ENCODE data around the gene CRLF1. TPM values are rescaled to one million over a fixed set of nuclear protein-coding genes. Genes with fewer than 3 reads are reported as not detected.

The CRLF1 gene
- total and polyA plus RNA-seq, 10 of the 15 experiments (the other 5 are each of a cell fraction or from before 2014, with no cell fraction given): 0.10 to 1.2 (median 0.49) TPM; not detected in 4

GRCh38 chr19:18636183-18636968 is 29.8 kb upstream of the CRLF1 start (continued):
- TF ChIP-seq ZBTB40 (IDR thresholded peaks at IDR 0.05; ENCODE audit: borderline replicate concordance): no peak
- TF ChIP-seq STAT3 (IDR thresholded peaks at IDR 0.05; ENCODE audit: low read depth, low read length): no peak
- TF ChIP-seq USF2 (IDR thresholded peaks at IDR 0.05; ENCODE audit: borderline replicate concordance, low read depth, low read length): no peak
- peak; percentile 100 for TF ChIP-seq HDGF (IDR thresholded peaks at IDR 0.05)
- TF ChIP-seq JUNB (IDR thresholded peaks at IDR 0.05): no peak
- no peak for TF ChIP-seq MEF2A (IDR thresholded peaks at IDR 0.05; ENCODE audit: insufficient read depth, low read depth, low read length)

GRCh38 chr19:18635831-18636182 is 29.2 kb upstream of the CRLF1 start:
- 10% methylated on average over 2 of the region's 6 CpGs for WGBS (ENCODE audit: insufficient coverage, insufficient replicate concordance, low lambda C conversion rate, missing lambda C conversion rate)
- ChIA-PET CTCF (no interaction called here), RAD21 (ENCODE audit: unreplicated experiment) (interaction anchor here (0.7 kb wide), 1 partner anchor 42 kb away, joined by 3 read pairs; no protein-coding TSS in a partner anchor), SMC1A (ENCODE audit: uncharacterized antibody, unreplicated experiment) (no interaction called here), POLR2A (interaction anchor here (1.0 kb wide), 1 partner anchor 64 kb away, joined by 3 read pairs; the partner anchor contains the start of gene UBA52)
- FAIRE-seq (no peak), ATAC-seq (no peak), DNase-seq (ENCODE audit: low read depth, low spot score) (no peak)
- Histone ChIP-seq H3K4me1 (ENCODE audit: control insufficient read depth, insufficient read depth, low read length) (peaks cover 9% of the 10 kb centered on the region), H3K4me2 (ENCODE audit: control insufficient read depth, insufficient read depth) (0 out of 2 replicates have a peak overlapping the region, but pooled peaks have one; percentile 9), H2AFZ (ENCODE audit: control insufficient read depth, low read depth, low read length) (no peak overlapping the region), H3K9ac (ENCODE audit: control insufficient read depth, insufficient read depth, low read length) (no peak overlapping the region), H3K27ac (ENCODE audit: control insufficient read depth, insufficient read depth) (no peak overlapping the region), H3K79me2 (ENCODE audit: control insufficient read depth, insufficient read depth, low read length) (peaks cover 14% of the 10 kb centered on the region), H3K27me3 (replicated peaks in 1 of 2; ENCODE audit: control insufficient read depth in 2 of 2, insufficient read depth in 2 of 2, low read length in 1 of 2) (no peaks in the 10 kb centered on the region), H4K20me1 (ENCODE audit: control insufficient read depth, insufficient read depth) (no peaks in the 10 kb centered on the region), H3K36me3 (ENCODE audit: control insufficient read depth in 2 of 2, insufficient read depth in 2 of 2, low read length in 1 of 2) (no peaks in the 10 kb centered on the region), H3K4me3 (no peak overlapping the region), H3K9me3 (replicated peaks; ENCODE audit: control insufficient read depth, insufficient read depth, low read length) (no peaks in the 10 kb centered on the region)
- in situ Hi-C loops (cut with MboI): no loop called here
- no TSS peak for BruUV-seq (replicated peaks)
- intact Hi-C loops (cut with micrococcal nuclease; ENCODE audit: unreplicated experiment): loop anchor here (1.0 to 2.0 kb wide), 2 partner anchors 114 to 283 kb away; partner anchors contain the start of genes COPE, DDX49 and ELL
- no peak for TF ChIP-seq ZNF274 (IDR thresholded peaks at IDR 0.05; ENCODE audit: insufficient read depth, insufficient read length)
- TF ChIP-seq FOXM1 (IDR thresholded peaks at IDR 0.05; ENCODE audit: low read depth, low read length): no peak
- TF ChIP-seq CHD4 (IDR thresholded peaks at IDR 0.05): no peak
- TF ChIP-seq KDM1A (IDR thresholded peaks at IDR 0.05; ENCODE audit: borderline replicate concordance): no peak
- TF ChIP-seq SMAD5 (IDR thresholded peaks at IDR 0.05; ENCODE audit: low read depth): no peak
- TF ChIP-seq WRNIP1 (IDR thresholded peaks at IDR 0.05; ENCODE audit: borderline replicate concordance, low read depth, low read length): no peak
- TF ChIP-seq ZNF622 (IDR thresholded peaks at IDR 0.05): no peak
- no peak for TF ChIP-seq ETV6 (conservative IDR thresholded peaks at IDR 0.05 in 1 of 2, IDR thresholded peaks at IDR 0.05 in 1 of 2; ENCODE audit: borderline replicate concordance in 1 of 2, low read depth in 1 of 2)
- no peak for TF ChIP-seq IKZF1 (conservative IDR thresholded peaks at IDR 0.05)
- TF ChIP-seq JUNB (IDR thresholded peaks at IDR 0.05): no peak
- no peak for TF ChIP-seq MEF2A (IDR thresholded peaks at IDR 0.05; ENCODE audit: insufficient read depth, low read depth, low read length)
- no peak for TF ChIP-seq NFIC (IDR thresholded peaks at IDR 0.05; ENCODE audit: low read depth, low read length)
- TF ChIP-seq CREB1 (IDR thresholded peaks at IDR 0.05; ENCODE audit: low read depth): no peak
